KMS-11 (cell line): Measurements from ENCODE around the gene DNAL1.

Experiments
- H2AFZ ChIP-seq: fragments of 200-600 bp; sonication (generic); 2 replicates; pipeline ENCODE4 v1.6.1; 2016; ENCODE audit warnings: antibody characterized with exemption, mixed run types, low read depth
- H3K27ac ChIP-seq: fragments of 200-600 bp; sonication (generic); 2 replicates; pipeline ENCODE4 v1.6.1; 2016; ENCODE audit warnings: mild to moderate bottlenecking, mixed run types
- H3K27me3 ChIP-seq: fragments of 200-600 bp; sonication (generic); 2 replicates; pipeline ENCODE4 v1.6.1; 2017; ENCODE audit warnings: mild to moderate bottlenecking, low read depth, mixed run types, moderate library complexity; ENCODE audit not compliant: insufficient read depth
- H3K36me3 ChIP-seq: fragments of 200-600 bp; sonication (generic); 2 replicates; pipeline ENCODE4 v1.6.1; 2017; ENCODE audit warnings: mild to moderate bottlenecking, mixed run types; ENCODE audit not compliant: insufficient read depth
- H3K4me1 ChIP-seq: fragments of 200-600 bp; sonication (generic); 2 replicates; pipeline ENCODE4 v1.6.1; 2016; ENCODE audit warnings: mild to moderate bottlenecking, low read depth, mixed run types; ENCODE audit not compliant: poor library complexity, severe bottlenecking
- H3K4me2 ChIP-seq: fragments of 200-600 bp; sonication (generic); 2 replicates; pipeline ENCODE4 v1.7.0; 2016; ENCODE audit warnings: mild to moderate bottlenecking, mixed run types
- H3K4me3 ChIP-seq: fragments of 200-600 bp; sonication (generic); IDR thresholded peaks from 2 replicates; pipeline ENCODE4 v1.6.1; 2017; ENCODE audit warnings: low read depth, low read length, mixed read lengths; ENCODE audit not compliant: insufficient read depth
- H3K79me2 ChIP-seq: fragments of 200-600 bp; sonication (generic); 2 replicates; pipeline ENCODE4 v1.6.1; 2016; ENCODE audit warnings: low read depth, mixed run types; ENCODE audit not compliant: insufficient read depth
- H3K9ac ChIP-seq: fragments of 200-600 bp; sonication (generic); 2 replicates; pipeline ENCODE4 v1.6.1; 2016; ENCODE audit warnings: mild to moderate bottlenecking, mixed run types
- H4K20me1 ChIP-seq: fragments of 200-600 bp; sonication (generic); 2 replicates; pipeline ENCODE4 v1.6.1; 2016; ENCODE audit warnings: mild to moderate bottlenecking, mixed run types; ENCODE audit not compliant: insufficient read depth
- TF ChIP-seq, protein P1 (sequence below): fragments of 200-600 bp; sonication (generic); conservative IDR thresholded peaks from 2 replicates; pipeline ENCODE4 v1.6.1; 2017; ENCODE audit warnings: low read depth, mild to moderate bottlenecking, antibody characterized with exemption, low read length, moderate library complexity, mixed read lengths

DNAL1 gene

DNA sequence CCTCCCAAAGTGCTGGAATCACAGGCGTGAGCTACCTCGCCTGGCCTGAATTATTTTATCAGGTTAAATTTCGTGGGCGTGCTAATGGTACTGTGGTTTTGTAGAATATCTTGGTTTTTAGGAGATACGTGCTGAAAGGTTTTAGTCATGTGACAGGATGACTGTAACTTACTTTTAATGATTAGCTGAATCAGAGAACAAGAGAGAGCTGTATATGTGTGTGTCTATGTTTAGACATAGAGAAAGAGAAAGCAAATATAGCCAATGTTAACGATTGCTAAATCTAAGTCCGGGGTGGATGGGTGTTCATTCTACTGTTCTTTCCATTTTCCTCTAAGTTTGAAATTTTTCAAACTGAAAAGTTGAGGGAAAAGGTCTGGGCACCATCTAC, 78.6 kb downstream of the DNAL1 start:
- no peaks in the 10 kb centered on the region for H4K20me1 ChIP-seq
- H3K27me3 ChIP-seq = no peaks in the 10 kb centered on the region
- H3K4me1 ChIP-seq = no peaks in the 10 kb centered on the region
- TF ChIP-seq, protein P1, sequence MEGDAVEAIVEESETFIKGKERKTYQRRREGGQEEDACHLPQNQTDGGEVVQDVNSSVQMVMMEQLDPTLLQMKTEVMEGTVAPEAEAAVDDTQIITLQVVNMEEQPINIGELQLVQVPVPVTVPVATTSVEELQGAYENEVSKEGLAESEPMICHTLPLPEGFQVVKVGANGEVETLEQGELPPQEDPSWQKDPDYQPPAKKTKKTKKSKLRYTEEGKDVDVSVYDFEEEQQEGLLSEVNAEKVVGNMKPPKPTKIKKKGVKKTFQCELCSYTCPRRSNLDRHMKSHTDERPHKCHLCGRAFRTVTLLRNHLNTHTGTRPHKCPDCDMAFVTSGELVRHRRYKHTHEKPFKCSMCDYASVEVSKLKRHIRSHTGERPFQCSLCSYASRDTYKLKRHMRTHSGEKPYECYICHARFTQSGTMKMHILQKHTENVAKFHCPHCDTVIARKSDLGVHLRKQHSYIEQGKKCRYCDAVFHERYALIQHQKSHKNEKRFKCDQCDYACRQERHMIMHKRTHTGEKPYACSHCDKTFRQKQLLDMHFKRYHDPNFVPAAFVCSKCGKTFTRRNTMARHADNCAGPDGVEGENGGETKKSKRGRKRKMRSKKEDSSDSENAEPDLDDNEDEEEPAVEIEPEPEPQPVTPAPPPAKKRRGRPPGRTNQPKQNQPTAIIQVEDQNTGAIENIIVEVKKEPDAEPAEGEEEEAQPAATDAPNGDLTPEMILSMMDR = no peak
- H3K4me3 ChIP-seq = no peak overlapping the region
- H3K27ac ChIP-seq = no peak overlapping the region
- no peaks in the 10 kb centered on the region for H3K79me2 ChIP-seq
- H2AFZ ChIP-seq = no peak overlapping the region
- no peak overlapping the region for H3K4me2 ChIP-seq
- no peaks in the 10 kb centered on the region for H3K36me3 ChIP-seq
- H3K9ac ChIP-seq = no peak overlapping the region

DNA sequence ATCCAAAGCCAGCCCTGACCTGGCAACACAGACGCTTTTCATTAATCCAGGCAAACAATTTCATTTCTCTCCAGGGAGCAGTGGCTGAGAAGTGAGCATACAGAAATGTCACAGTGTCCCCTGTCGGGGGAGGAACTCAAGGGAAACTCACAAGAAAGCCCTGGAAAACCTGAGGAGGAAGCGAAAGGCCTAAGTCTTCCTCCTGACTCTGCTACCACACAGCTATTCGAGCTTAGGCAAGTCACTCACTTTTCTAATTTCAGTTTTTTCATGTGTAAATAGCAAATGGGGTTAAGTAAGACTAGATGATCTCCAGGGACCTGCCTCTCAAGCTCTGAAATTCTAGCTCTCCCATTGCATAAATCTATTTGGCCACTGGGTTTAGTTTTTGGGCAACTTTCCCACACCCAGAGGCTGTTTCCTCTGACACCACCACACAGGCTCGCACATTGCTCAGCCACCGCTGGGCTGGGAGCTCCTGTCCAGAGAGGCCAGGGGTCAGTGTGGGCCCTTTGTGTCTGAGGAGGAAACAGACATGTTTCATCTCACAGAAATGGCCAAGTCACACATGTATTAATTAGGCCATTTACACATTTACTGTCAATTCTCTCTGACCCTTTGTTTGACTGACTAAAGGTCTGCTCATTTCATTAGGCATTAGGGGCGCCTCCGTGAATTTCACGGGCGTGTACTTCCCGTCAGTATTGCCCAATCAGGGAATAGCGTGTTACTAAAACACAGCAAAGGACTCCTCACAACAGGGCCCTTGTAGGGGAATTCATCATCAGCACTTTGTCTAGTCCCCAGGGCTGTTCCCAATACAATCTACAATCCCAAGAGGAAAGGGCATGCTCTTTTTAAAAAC, 79.2 kb downstream of the DNAL1 start:
- TF ChIP-seq, protein P1 = no peak
- no peak overlapping the region for H3K27ac ChIP-seq
- H3K9ac ChIP-seq = no peak overlapping the region
- H4K20me1 ChIP-seq = no peaks in the 10 kb centered on the region
- no peaks in the 10 kb centered on the region for H3K79me2 ChIP-seq
- no peak overlapping the region for H3K4me3 ChIP-seq
- no peak overlapping the region for H3K4me2 ChIP-seq
- no peaks in the 10 kb centered on the region for H3K36me3 ChIP-seq
- no peaks in the 10 kb centered on the region for H3K27me3 ChIP-seq
- no peak overlapping the region for H2AFZ ChIP-seq
- peaks cover 6% of the 10 kb centered on the region for H3K4me1 ChIP-seq

DNA sequence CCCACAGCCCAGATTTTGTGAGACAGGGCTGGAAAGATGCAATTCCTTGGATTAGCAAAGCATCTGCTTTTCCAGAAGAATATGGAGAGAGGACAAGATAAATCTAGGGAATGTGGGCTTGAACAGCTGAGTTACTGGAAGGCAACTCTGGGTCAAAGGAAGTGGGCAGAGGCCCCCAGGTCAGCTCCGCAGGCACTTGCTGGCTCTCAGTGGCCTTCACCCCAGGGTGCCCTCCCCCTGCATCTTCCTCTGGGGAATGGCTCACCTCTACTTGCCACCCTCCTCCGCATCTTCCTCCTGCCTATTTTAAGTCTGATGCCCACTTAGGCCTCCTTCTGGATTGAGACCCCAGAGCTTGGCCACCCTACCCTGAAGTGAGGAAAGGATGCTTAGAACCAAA, 79.9 kb downstream of the DNAL1 start:
- Histone ChIP-seq H3K4me2 (no peak overlapping the region), H3K79me2 (no peaks in the 10 kb centered on the region), H3K27ac (no peak overlapping the region), H3K27me3 (no peaks in the 10 kb centered on the region), H3K4me3 (no peak overlapping the region), H3K9ac (no peak overlapping the region), H4K20me1 (no peaks in the 10 kb centered on the region), H2AFZ (no peak overlapping the region), H3K4me1 (peaks cover 9% of the 10 kb centered on the region), H3K36me3 (no peaks in the 10 kb centered on the region)
- TF ChIP-seq, protein P1 = no peak

DNA sequence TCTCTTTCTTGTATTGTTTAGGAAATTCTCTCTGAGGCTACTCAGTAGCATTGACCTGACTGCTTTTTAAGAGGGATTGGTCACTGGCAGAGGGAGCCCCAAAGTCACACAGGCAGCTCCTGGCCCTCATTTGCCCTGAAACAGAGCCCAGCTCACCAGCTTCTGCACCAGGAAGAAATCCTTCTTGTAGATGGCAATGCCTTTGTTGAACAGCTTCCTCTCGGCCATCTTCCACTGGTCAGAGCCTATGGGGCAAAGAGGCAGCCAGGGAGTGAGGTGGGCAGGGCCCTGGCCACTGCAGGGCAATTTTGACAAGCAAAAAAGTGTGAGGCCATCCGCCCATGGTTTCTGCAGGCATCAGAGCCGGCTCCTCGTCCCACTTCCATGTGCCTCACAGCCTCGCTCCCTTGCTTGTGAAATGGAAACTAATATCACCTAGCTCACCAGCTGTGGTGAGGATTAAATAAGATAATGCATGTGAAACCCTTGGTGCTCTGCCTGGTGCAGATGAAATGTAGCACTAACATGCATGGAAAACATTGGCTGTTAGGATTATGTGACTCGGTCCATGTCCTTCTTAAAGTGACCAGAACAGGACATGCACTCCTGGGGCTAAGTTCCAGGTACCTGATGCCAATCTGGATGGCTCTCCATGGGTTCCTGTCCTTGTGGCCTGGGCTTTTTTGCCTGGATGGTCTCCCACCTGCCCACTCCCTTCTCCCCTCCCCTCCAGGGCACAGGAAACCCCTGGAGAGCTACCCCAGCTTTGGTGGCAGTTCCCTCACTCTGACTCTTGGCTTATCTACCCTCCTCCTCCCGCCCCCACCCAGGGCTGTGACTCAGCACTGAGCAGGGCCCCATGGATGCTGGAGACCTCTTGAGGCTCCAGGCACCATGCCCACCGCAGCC, 80.6 kb downstream of the DNAL1 start:
- H4K20me1 ChIP-seq = no peaks in the 10 kb centered on the region
- no peak overlapping the region for H3K4me3 ChIP-seq
- no peak overlapping the region for H3K9ac ChIP-seq
- peaks cover 9% of the 10 kb centered on the region for H3K4me1 ChIP-seq
- H3K4me2 ChIP-seq = no peak overlapping the region
- no peaks in the 10 kb centered on the region for H3K36me3 ChIP-seq
- no peak overlapping the region for H2AFZ ChIP-seq
- no peaks in the 10 kb centered on the region for H3K27me3 ChIP-seq
- no peak overlapping the region for H3K27ac ChIP-seq
- TF ChIP-seq, protein P1 = no peak
- H3K79me2 ChIP-seq = no peaks in the 10 kb centered on the region
